BLaER1 treated with 17β-estradiol and CSF1 and Interleukin-3, amounts not matched to agents 10 nM and 100 nM (cell line): ENCODE measurements around the gene SLC5A6.

Experiments used
- H3K27ac ChIP-seq, 11 experiments: shearing (Covaris generic); formaldehyde crosslinking; 2 replicates each; pipeline ENCODE4 v1.8.1; 2022
- H3K27me3 ChIP-seq, 11 experiments: shearing (Covaris generic); formaldehyde crosslinking; 2 replicates each; pipeline ENCODE4 v1.8.1; 2022
- H3K36me3 ChIP-seq, 11 experiments: shearing (Covaris generic); formaldehyde crosslinking; 2 replicates each; pipeline ENCODE4 v1.8.1; 2022
- H3K4me1 ChIP-seq, 10 experiments: shearing (Covaris generic); formaldehyde crosslinking; 2 replicates each; pipeline ENCODE4 v1.8.1; 2022
- H3K4me2 ChIP-seq, 11 experiments: shearing (Covaris generic); formaldehyde crosslinking; 2 replicates each; pipeline ENCODE4 v1.8.1; 2022
- H3K4me3 ChIP-seq, 10 experiments: shearing (Covaris generic); formaldehyde crosslinking; 2 replicates each; pipeline ENCODE4 v1.8.1; 2022
- H3K9ac ChIP-seq, 11 experiments: shearing (Covaris generic); formaldehyde crosslinking; 2 replicates each; pipeline ENCODE4 v1.8.1; 2022
- H3K9me3 ChIP-seq, 11 experiments: shearing (Covaris generic); formaldehyde crosslinking; replicated peaks in 1 of 11; 2 replicates each; pipeline ENCODE4 v1.8.1; 2022
- H4K20me1 ChIP-seq, 11 experiments: shearing (Covaris generic); formaldehyde crosslinking; 2 replicates each; pipeline ENCODE4 v1.8.1; 2022
- Cebpa-rat ChIP-seq, 11 experiments: shearing (Covaris generic); IDR thresholded peaks; 2 replicates each; pipeline ENCODE4 v1.8.1; 2022

Gene SLC5A6

DNA sequence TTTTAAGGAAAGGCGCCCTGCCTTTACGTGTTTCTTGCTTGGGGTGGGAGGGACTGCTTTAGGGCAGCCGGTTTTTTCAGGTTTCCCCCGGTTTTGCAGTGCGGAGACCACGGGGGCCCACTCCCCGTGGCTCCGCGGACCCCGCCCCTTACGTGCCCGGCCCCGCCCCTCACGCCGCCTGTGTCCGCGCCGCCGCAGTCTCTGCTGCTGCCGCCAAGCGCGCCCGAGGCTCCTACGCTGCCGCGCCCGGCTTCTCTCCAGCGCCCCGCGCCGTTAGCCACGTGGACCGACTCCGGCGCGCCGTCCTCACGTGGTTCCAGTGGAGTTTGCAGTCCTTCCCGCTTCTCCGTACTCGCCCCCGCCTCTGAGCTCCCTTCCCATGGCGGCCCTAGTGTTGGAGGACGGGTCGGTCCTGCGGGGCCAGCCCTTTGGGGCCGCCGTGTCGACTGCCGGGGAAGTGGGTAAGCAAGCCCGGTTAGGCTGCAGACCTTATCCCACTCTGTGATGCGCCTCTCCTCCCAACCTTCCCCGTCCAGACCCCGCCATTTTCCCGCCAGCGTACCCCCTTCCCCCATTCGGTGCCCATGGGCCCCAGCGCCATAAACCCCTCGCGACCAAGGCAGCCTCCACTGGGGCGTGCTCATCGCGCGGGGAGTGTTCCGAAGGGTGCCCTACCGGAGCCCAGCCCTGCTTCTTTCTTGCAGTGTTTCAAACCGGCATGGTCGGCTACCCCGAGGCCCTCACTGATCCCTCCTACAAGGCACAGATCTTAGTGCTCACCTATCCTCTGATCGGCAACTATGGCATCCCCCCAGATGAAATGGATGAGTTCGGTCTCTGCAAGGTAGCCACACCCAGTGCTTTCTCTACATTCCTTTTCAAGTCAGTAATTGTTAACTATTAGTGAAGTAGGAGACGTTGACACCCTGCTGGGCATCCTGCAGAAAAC lies 5.4 kb upstream of the SLC5A6 start, which contains the start of gene CAD:
Gene CAD (plus strand): TSS at position 197 of the 949 bp plus-strand sequence. CDS start 183 bp downstream, at position 380.
- Histone ChIP-seq H4K20me1 (no peaks in the 10 kb centered on the region; a peak in 1 of 22 replicates), H3K4me2 (peak within 1 kb of the TSS; percentile 86 to 98 (median 93)), H3K27me3 (no peaks in the 10 kb centered on the region), H3K4me3 (peak within 1 kb of the TSS; percentile 68 to 85 (median 80)), H3K27ac (peak within 1 kb of the TSS; percentile 18 to 97 (median 90); a peak in 21 of 22 replicates), H3K4me1 (peaks cover 28 to 40% (median 33%) of the 10 kb centered on the region in 10 experiments), H3K36me3 (peaks cover 31 to 66% (median 46%) of the 10 kb centered on the region in 11 experiments), H3K9me3 (no peaks in the 10 kb centered on the region), H3K9ac (peak within 1 kb of the TSS; percentile 76 to 96 (median 87))
- no peak for TF ChIP-seq Cebpa-rat (IDR thresholded peaks at IDR 0.05)

DNA sequence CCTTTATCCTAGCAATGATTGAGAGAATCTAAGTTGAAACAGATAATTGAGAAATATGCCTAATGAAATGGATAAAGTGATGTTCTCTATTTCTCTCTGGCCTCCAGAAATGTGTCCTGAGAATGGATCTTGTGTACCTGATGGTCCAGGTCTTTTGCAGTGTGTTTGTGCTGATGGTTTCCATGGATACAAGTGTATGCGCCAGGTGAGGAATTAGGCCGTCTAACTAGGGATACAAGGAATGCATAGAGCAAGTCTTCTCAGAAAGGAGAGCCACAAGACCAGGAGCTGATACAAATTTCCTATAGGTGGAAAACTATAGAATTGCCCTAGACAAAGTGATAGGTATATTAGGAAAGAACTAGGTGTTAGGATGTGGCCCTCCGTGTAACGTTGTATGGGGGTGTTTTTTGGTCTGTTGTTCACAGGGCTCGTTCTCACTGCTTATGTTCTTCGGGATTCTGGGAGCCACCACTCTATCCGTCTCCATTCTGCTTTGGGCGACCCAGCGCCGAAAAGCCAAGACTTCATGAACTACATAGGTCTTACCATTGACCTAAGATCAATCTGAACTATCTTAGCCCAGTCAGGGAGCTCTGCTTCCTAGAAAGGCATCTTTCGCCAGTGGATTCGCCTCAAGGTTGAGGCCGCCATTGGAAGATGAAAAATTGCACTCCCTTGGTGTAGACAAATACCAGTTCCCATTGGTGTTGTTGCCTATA lies 4.5 kb upstream of the SLC5A6 start:
- no peaks in the 10 kb centered on the region for H4K20me1 ChIP-seq
- peak overlapping the region; percentile 68 to 85 (median 80); a peak in 19 of 20 replicates for H3K4me3 ChIP-seq
- peak overlapping the region; percentile 10 to 94 (median 88); a peak in 17 of 22 replicates for H3K27ac ChIP-seq
- no peaks in the 10 kb centered on the region for H3K9me3 ChIP-seq
- peaks cover 23 to 57% (median 38%) of the 10 kb centered on the region in 11 experiments for H3K36me3 ChIP-seq
- H3K27me3 ChIP-seq, result no peaks in the 10 kb centered on the region
- no peak for TF ChIP-seq Cebpa-rat (IDR thresholded peaks at IDR 0.05)
- H3K4me2 ChIP-seq, result peak overlapping the region; percentile 85 to 98 (median 93)
- H3K4me1 ChIP-seq, result peaks cover 28 to 40% (median 33%) of the 10 kb centered on the region in 10 experiments
- H3K9ac ChIP-seq, result peak overlapping the region; percentile 53 to 96 (median 87); a peak in 21 of 22 replicates

DNA sequence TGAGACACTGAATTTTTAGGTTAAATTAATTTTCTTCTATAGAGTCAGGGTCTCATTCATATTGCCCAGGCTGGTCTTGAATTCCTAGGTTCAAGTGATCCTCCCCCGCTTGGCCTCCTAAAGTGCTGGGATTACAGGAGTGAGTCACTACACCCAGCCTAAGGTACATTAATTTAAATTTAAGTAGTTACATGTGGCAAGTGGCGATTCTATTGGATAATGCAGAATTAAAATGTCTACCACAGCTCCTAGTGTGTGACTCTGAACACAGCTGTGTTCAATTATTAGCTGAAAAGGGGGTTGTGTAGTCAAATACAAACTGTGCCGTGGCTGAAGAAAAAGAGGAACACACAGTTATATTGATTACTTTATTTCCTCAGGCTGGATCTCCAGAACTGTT lies 2.9 kb upstream of the SLC5A6 start:
- H3K4me2 ChIP-seq, result no peak overlapping the region
- peaks cover 41 to 54% (median 46%) of the 10 kb centered on the region in 10 experiments for H3K4me1 ChIP-seq
- H3K27ac ChIP-seq, result no peak overlapping the region
- H3K4me3 ChIP-seq, result no peak overlapping the region
- peaks cover 10 to 44% (median 21%) of the 10 kb centered on the region in 11 experiments for H3K36me3 ChIP-seq
- TF ChIP-seq Cebpa-rat (IDR thresholded peaks at IDR 0.05), result no peak
- no peaks in the 10 kb centered on the region; a peak in 2 of 22 replicates for H4K20me1 ChIP-seq
- H3K9ac ChIP-seq, result 0 out of 22 replicates have a peak overlapping the region, but pooled peaks of 1 of the 11 experiments have one; percentile 9
- H3K9me3 ChIP-seq, result no peaks in the 10 kb centered on the region
- H3K27me3 ChIP-seq, result no peaks in the 10 kb centered on the region

DNA sequence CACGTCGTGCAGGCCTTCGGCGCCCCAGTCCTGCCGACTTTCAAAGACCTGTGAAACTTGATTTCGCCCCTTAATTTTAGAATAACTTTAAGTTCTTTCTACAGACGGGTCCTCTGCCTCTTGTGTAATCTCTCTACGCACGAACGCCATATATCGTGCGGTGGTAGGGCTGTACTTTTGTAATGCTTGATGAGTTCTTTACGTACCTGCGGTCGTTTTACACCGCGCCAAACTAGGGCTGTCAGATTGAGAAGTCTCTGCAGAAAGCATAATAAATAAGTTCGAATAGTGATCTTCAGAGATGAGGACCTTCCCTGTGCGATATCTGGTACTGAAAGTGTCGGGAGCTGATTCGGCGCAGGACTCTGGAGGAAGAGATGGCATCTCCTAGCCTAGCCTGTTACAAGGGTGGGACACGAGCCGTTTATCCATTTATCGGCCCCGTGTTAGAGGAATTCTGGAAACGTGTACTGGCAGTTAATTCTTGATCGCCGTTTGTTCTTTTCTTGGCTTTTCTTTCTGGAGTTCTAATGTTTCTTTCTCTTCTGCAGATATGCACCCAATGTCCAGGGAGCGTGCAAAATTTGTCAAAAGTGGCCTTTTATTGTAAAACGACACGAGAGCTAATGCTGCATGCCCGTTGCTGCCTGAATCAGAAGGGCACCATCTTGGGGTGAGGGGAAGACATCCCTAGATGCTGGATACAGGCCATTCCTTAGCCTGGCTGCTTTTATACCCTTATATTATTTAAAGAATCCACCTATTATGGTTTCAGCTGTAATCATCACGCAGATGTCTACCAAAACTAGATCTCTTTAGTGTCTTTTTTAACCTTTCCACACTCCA lies 781 bp upstream of the SLC5A6 start:
- TF ChIP-seq Cebpa-rat (IDR thresholded peaks at IDR 0.05), result peak in 2 of 11 experiments; percentile 25 to 59; a peak in 2 of 22 replicates
- peaks cover 42 to 54% (median 50%) of the 10 kb centered on the region in 10 experiments for H3K4me1 ChIP-seq
- H3K4me2 ChIP-seq, result peak overlapping the region; percentile 87 to 98 (median 96)
- H3K27me3 ChIP-seq, result no peaks in the 10 kb centered on the region
- H3K27ac ChIP-seq, result peak overlapping the region; percentile 92 to 99 (median 96)
- peak overlapping the region; percentile 91 to 100 (median 98) for H3K9ac ChIP-seq
- H3K9me3 ChIP-seq, result no peaks in the 10 kb centered on the region
- peak overlapping the region; percentile 71 to 91 (median 78) for H3K4me3 ChIP-seq
- H3K36me3 ChIP-seq, result peaks cover 18 to 48% (median 32%) of the 10 kb centered on the region in 11 experiments
- peaks cover 0 to 17% (median 0%) of the 10 kb centered on the region in 11 experiments; a peak in 8 of 22 replicates for H4K20me1 ChIP-seq

DNA sequence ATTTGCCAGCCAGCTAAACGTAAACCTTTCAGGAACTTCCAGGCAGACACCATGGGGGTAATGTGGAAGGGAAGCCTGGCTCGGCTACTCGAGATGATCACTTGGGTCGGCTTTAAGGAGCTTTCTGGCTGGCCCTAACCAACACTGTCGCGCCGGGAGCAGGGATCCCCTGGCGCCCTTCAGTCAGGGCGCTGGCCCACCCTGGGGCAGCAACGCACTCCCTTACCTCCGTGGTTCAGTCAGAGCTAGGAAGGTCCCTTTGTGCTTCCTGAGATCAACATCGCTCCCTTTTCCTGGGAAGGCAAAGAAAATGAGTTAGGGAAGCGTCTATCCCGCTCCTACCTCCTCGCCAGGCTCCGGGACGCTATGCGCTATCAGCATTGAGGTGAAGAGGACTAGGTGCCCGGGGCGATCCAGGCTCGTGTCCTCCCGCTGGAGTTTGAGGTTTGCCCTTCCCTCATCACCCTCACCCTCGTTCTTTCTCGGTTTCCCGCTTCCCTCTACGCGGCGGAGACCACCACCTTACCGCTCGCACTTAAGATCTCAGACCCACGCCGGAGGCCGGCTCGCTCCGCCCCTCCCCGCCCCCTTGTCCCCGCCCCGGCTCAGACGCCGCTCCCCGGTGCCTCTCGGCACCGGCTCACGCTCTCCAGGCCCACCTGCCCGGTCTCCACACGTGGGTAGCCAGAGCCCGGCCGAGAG lies 676 bp downstream of the SLC5A6 start:
- no peak for TF ChIP-seq Cebpa-rat (IDR thresholded peaks at IDR 0.05)
- peaks cover 32 to 63% (median 44%) of the 10 kb centered on the region in 11 experiments for H3K36me3 ChIP-seq
- H3K27me3 ChIP-seq, result no peaks in the 10 kb centered on the region
- no peaks in the 10 kb centered on the region for H3K9me3 ChIP-seq
- peak overlapping the region; percentile 82 to 98 (median 93) for H3K4me2 ChIP-seq
- H3K9ac ChIP-seq, result peak overlapping the region; percentile 91 to 100 (median 98)
- H3K4me1 ChIP-seq, result peaks cover 36 to 55% (median 42%) of the 10 kb centered on the region in 10 experiments
- H4K20me1 ChIP-seq, result peaks cover 0 to 32% (median 11%) of the 10 kb centered on the region in 11 experiments; a peak in 10 of 22 replicates
- H3K4me3 ChIP-seq, result peak overlapping the region; percentile 71 to 91 (median 78)
- peak overlapping the region in 10 of 11 experiments; percentile 92 to 99 (median 96); a peak in 21 of 22 replicates for H3K27ac ChIP-seq

DNA sequence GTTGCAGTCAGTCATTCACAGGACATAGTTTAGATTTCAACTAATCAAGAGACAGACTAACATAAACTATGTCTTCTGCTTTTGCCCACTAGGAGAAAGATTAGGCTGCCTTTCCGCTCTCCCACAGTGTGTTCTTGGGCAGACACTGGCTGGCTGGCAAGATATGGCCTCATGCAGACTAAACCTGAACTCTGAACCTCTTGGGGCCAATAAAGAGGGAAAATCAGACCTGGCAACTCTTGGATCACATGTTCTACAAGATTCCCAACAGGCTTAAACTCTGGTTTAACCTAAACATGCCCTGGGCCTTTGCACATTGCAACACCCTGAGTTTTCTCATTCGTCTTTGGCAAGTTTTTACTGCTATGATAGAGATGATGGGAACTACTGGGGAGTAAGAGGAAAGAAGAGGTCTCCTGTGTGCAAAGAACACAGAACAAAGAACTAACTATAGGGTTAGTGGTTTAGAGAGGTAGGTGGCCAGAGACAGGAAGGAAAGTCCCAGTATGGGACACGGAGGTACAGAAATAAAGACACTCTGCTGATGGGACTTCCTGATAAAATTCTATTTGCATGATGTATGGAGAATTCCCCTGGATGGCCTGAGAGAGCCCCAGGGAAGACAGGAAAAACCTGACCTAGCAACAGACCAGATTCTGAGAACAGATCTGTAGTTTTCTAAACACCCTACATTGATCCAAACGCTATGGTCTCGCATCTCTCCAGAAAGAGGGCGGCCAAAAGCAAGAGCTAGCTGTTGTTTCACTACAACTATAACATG lies 2.3 kb downstream of the SLC5A6 start:
- H3K9ac ChIP-seq, result peak overlapping the region in 9 of 11 experiments; percentile 3 to 95 (median 41); a peak in 15 of 22 replicates
- H3K4me3 ChIP-seq, result peak overlapping the region in 7 of 10 experiments; percentile 4 to 91 (median 45); a peak in 8 of 20 replicates
- H3K4me1 ChIP-seq, result peaks cover 35 to 55% (median 42%) of the 10 kb centered on the region in 10 experiments
- peaks cover 0 to 47% (median 25%) of the 10 kb centered on the region in 11 experiments; a peak in 12 of 22 replicates for H4K20me1 ChIP-seq
- no peaks in the 10 kb centered on the region for H3K9me3 ChIP-seq
- H3K4me2 ChIP-seq, result peak overlapping the region; percentile 56 to 98 (median 93)
- H3K36me3 ChIP-seq, result peaks cover 41 to 69% (median 52%) of the 10 kb centered on the region in 11 experiments
- peak overlapping the region in 3 of 11 experiments; percentile 7 to 34 (median 9); a peak in 5 of 22 replicates for H3K27ac ChIP-seq
- TF ChIP-seq Cebpa-rat (IDR thresholded peaks at IDR 0.05), result no peak
- no peaks in the 10 kb centered on the region for H3K27me3 ChIP-seq
